SK-N-SH (cell line): ENCODE measurements around the gene FLAD1. TPM values are rescaled to one million over a fixed set of nuclear protein-coding genes. Genes with fewer than 3 reads are reported as not detected.

Source experiments
- CTCF ChIA-PET: fragments of 300-600, 350-600 bp; formaldehyde crosslinking; extraction: SDS; loops from one replicate; lab custom pipeline; 2021; lab: Yijun Ruan, JAX
- POLR2A ChIA-PET: fragments of 350-600 bp; sonication (Branson Sonifier 250); formaldehyde crosslinking; extraction: SDS; loops from one replicate; lab custom pipeline; 2020; ENCODE audit warnings: antibody characterized with exemption, inconsistent platforms; lab: Yijun Ruan, JAX
- DNase-seq: peaks from one replicate; pipeline ENCODE4 v3.0.0; 2012
- H2AFZ ChIP-seq: fragments of 200-600 bp; sonication (generic); 2 replicates; pipeline ENCODE4 v1.8.1; 2016; ENCODE audit warnings: antibody characterized with exemption, mild to moderate bottlenecking, low read depth
- H3F3A ChIP-seq: fragments of 200-600 bp; sonication (generic); replicated peaks from 2 replicates; pipeline ENCODE3; 2016; ENCODE audit warnings: antibody characterized with exemption, mild to moderate bottlenecking; ENCODE audit not compliant: insufficient read depth
- H3K27ac ChIP-seq, 2 experiments: fragments of 200-500 bp in 1 of 2; fragments of 200-600 bp in 1 of 2; sonication (Bioruptor generic) in 1 of 2; sonication (generic), shearing (Covaris generic) in 1 of 2; 2 replicates each; pipeline versions ENCODE4 v1.5.1 to v1.6.1; 2014 to 2016; ENCODE audit warnings: low read depth in 2 of 2, inconsistent platforms in 1 of 2, low read length in 1 of 2, mild to moderate bottlenecking in 1 of 2, mixed read lengths in 1 of 2
- H3K27me3 ChIP-seq: fragments of 200-600 bp; sonication (generic), shearing (Covaris generic); 2 replicates; pipeline ENCODE4 v1.6.1; 2016; ENCODE audit warnings: mixed run types; ENCODE audit not compliant: insufficient read depth
- H3K36me3 ChIP-seq, 2 experiments: fragments of 200-500 bp in 1 of 2; fragments of 200-600 bp in 1 of 2; sonication (Bioruptor generic) in 1 of 2; sonication (generic) in 1 of 2; replicated peaks in 1 of 2; 2 replicates each; pipeline versions ENCODE3 to v1.5.1; 2014 to 2016; ENCODE audit warnings: low read length in 1 of 2, mild to moderate bottlenecking in 1 of 2; ENCODE audit not compliant: insufficient read depth in 2 of 2, control insufficient read depth in 1 of 2
- H3K4me1 ChIP-seq, 2 experiments: fragments of 200-500 bp in 1 of 2; fragments of 200-600 bp in 1 of 2; sonication (Bioruptor generic) in 1 of 2; sonication (generic), shearing (Covaris generic) in 1 of 2; 2 replicates each; pipeline versions ENCODE4 v1.5.1 to v1.6.1; 2014 to 2016; ENCODE audit warnings: low read depth in 1 of 2, low read length in 1 of 2, mixed run types in 1 of 2; ENCODE audit not compliant: insufficient read depth in 2 of 2, control insufficient read depth in 1 of 2
- H3K4me2 ChIP-seq: fragments of 200-600 bp; sonication (generic), shearing (Covaris generic); 2 replicates; pipeline ENCODE4 v1.6.1; 2017; ENCODE audit warnings: mixed run types
- H3K4me3 ChIP-seq, 2 experiments: fragments of 200-500 bp in 1 of 2; fragments of 200-600 bp in 1 of 2; sonication (Bioruptor generic) in 1 of 2; sonication (generic), shearing (Covaris generic) in 1 of 2; 2 replicates each; pipeline versions ENCODE4 v1.5.1 to v1.8.1; 2014 to 2016; ENCODE audit warnings: low read depth in 2 of 2, inconsistent platforms in 1 of 2, low read length in 1 of 2, mild to moderate bottlenecking in 1 of 2, mixed read lengths in 1 of 2, moderate library complexity in 1 of 2
- H3K79me2 ChIP-seq: fragments of 200-600 bp; sonication (generic); 2 replicates; pipeline ENCODE4 v1.8.1; 2017; ENCODE audit warnings: mild to moderate bottlenecking; ENCODE audit not compliant: insufficient read depth
- H3K9ac ChIP-seq: fragments of 200-600 bp; sonication (generic); 2 replicates; pipeline ENCODE4 v1.6.1; 2017; ENCODE audit warnings: mixed run types
- H3K9me2 ChIP-seq: fragments of 200-600 bp; sonication (generic); 2 replicates; pipeline ENCODE4 v1.6.1; 2017; ENCODE audit warnings: mixed run types
- H3K9me3 ChIP-seq: fragments of 200-600 bp; sonication (generic); 2 replicates; pipeline ENCODE4 v1.6.1; 2017; ENCODE audit warnings: mixed run types, mild to moderate bottlenecking, moderate library complexity
- H4K20me1 ChIP-seq: fragments of 200-600 bp; sonication (generic); 2 replicates; pipeline ENCODE4 v1.6.1; 2017; ENCODE audit warnings: mild to moderate bottlenecking, mixed run types; ENCODE audit not compliant: insufficient read depth
- CTCF ChIP-seq: fragments of 200-600 bp; sonication (generic); IDR thresholded peaks from 2 replicates; pipeline ENCODE4 v1.6.1; 2017; ENCODE audit warnings: antibody characterized with exemption, mild to moderate bottlenecking, moderate library complexity
- EZH2phosphoT487 ChIP-seq: fragments of 200-600 bp; sonication (generic); IDR thresholded peaks from 2 replicates; pipeline ENCODE4 v1.6.1; 2017; ENCODE audit warnings: low read depth, mixed run types, mild to moderate bottlenecking, antibody characterized with exemption, moderate library complexity, borderline replicate concordance
- FOXJ3 ChIP-seq: sonication (generic); formaldehyde crosslinking; IDR thresholded peaks from 2 replicates; pipeline ENCODE4 v1.5.1; 2020; ENCODE audit warnings: mild to moderate bottlenecking, missing genetic modification reagents
- FOXM1 ChIP-seq: IDR thresholded peaks from 2 replicates; pipeline ENCODE4 v1.4.0; 2012; ENCODE audit warnings: low read depth, mild to moderate bottlenecking
- MAX ChIP-seq: IDR thresholded peaks from 2 replicates; pipeline ENCODE4 v1.4.0; 2012; ENCODE audit warnings: low read depth
- SMC3 ChIP-seq: IDR thresholded peaks from 2 replicates; pipeline ENCODE4 v1.6.1; 2012; ENCODE audit warnings: low read depth, low read length, improper control_type of control experiment
- USF1 ChIP-seq: IDR thresholded peaks from 2 replicates; pipeline ENCODE4 v1.4.0; 2012; ENCODE audit warnings: low read depth, borderline replicate concordance
- USF2 ChIP-seq: fragments of 150-350 bp; IDR thresholded peaks from 2 replicates; pipeline ENCODE4 v1.6.1; 2017; ENCODE audit warnings: antibody characterized with exemption, low read length, low read depth, borderline replicate concordance
- WGBS: methylation state at CpG from one replicate; pipeline ENCODE4 v1.1.6; 2017; ENCODE audit warnings: low lambda C conversion rate; 5-methylcytosine and 5-hydroxymethylcytosine counted together
- polyA plus RNA-seq, 3 experiments: library from polyadenylated mRNA; depleted of rRNA; stranded (reverse); fragments of >200 nt; gene quantifications; 2 replicates each; pipeline ENCODE4 v1.2.3, GENCODE V29; 2012

Gene FLAD1
- polyA plus RNA-seq, 1 of the 3 experiments (the other 2 are of a cell fraction) = 50.8 TPM

- Histone ChIP-seq H3K9ac (no peak overlapping the region), H2AFZ (no peak overlapping the region), H3K79me2 (no peaks in the 10 kb centered on the region), H3K27me3 (no peaks in the 10 kb centered on the region), H3K9me2 (no peaks in the 10 kb centered on the region), H3F3A (no peaks in the 10 kb centered on the region), H3K27ac (no peak overlapping the region), H3K9me3 (no peaks in the 10 kb centered on the region), H3K36me3 (no peaks in the 10 kb centered on the region), H4K20me1 (no peaks in the 10 kb centered on the region), H3K4me1 (no peaks in the 10 kb centered on the region), H3K4me2 (no peak overlapping the region), H3K4me3 (no peak overlapping the region)
- ChIA-PET POLR2A (interaction anchor here (0.6 kb wide), 1 partner anchor 1229 kb away, joined by 3 read pairs; no protein-coding TSS in a partner anchor), CTCF (interaction anchor here (0.9 to 26.0 kb wide), 6 partner anchors 11 to 59 kb away, joined by 3 to 573 read pairs (median 10); partner anchors contain the start of genes EFNA3 and EFNA4)
- 70% methylated on average over 8 of the region's 12 CpGs for WGBS
- no peak for DNase-seq
- TF ChIP-seq FOXM1 (no peak), SMC3 (no peak), EZH2phosphoT487 (no peak), USF1 (no peak), FOXJ3 (CRISPR knock-in tag) (no peak), USF2 (no peak), CTCF (no peak)
These were observed 49.7 kb downstream of the FLAD1 start for GRCh38 chr1:155032886-155033285.

GRCh38 chr1:155033524-155033923, 50.4 kb downstream of the FLAD1 start, which contains the start of the genes DCST1 and DCST2:
Gene DCST1 (plus strand): TSS chr1:155033824. CDS start chr1:155034037, 213 bp downstream.
Gene DCST2 (minus strand): TSS chr1:155033781. CDS start chr1:155033701, 80 bp downstream.
- Histone ChIP-seq H3K27me3 (no peaks in the 10 kb centered on the region), H2AFZ (no peak within 1 kb of the TSS), H3K9me2 (no peaks in the 10 kb centered on the region), H3K36me3 (no peaks in the 10 kb centered on the region), H3K9ac (no peak within 1 kb of the TSS)
- 83% methylated on average over 8 of the region's 9 CpGs for WGBS
- TF ChIP-seq MAX = no peak
- TF ChIP-seq, all 33 proteins: peak for 0
- ChIA-PET POLR2A (no interaction called here), CTCF (interaction anchor here (1.0 to 26.0 kb wide), 6 partner anchors 11 to 58 kb away, joined by 3 to 573 read pairs (median 10); partner anchors contain the start of genes EFNA3 and EFNA4)
- DNase-seq = no peak
- no peaks in the 10 kb centered on the region for H3F3A ChIP-seq
- H3K4me2 ChIP-seq = no peak within 1 kb of the TSS
- no peaks in the 10 kb centered on the region for H3K9me3 ChIP-seq
- no peak within 1 kb of the TSS for H3K27ac ChIP-seq
- no peak within 1 kb of the TSS for H3K4me3 ChIP-seq
- no peaks in the 10 kb centered on the region for H3K4me1 ChIP-seq
- no peaks in the 10 kb centered on the region for H3K79me2 ChIP-seq
- H4K20me1 ChIP-seq = no peaks in the 10 kb centered on the region
